OCI-LY3 (cell line): ENCODE data around the gene PID1.
A peak's percentile ranks its signal among the peaks of the same experiment; 100 is the strongest.

Source experiments
- H2AFZ ChIP-seq: fragments of 200-600, 300-600 bp; shearing (Covaris generic); 2 replicates; pipeline ENCODE4 v1.6.0; 2014; ENCODE audit warnings: antibody characterized with exemption, low read depth, low read length
- H3K27ac ChIP-seq: fragments of 200-600, 300-600 bp; sonication (generic); 2 replicates; pipeline ENCODE4 v1.5.1; 2014; ENCODE audit warnings: mild to moderate bottlenecking, low read length, moderate library complexity, mixed read lengths
- H3K27me3 ChIP-seq: fragments of 200-600, 300-600 bp; sonication (generic); 2 replicates; pipeline ENCODE4 v1.6.1; 2014; ENCODE audit warnings: low read depth, low read length, mixed read lengths
- H3K36me3 ChIP-seq: fragments of 200-600, 300-600 bp; sonication (generic); replicated peaks from 2 replicates; pipeline ENCODE3; 2014; ENCODE audit warnings: low read depth, low read length, mixed read lengths
- H3K4me1 ChIP-seq: fragments of 300-600, 200-600 bp; sonication (generic); 2 replicates; pipeline ENCODE4 v1.6.1; 2014; ENCODE audit warnings: low read length, mixed read lengths
- H3K4me2 ChIP-seq: fragments of 200-600, 300-600 bp; sonication (generic); 2 replicates; pipeline ENCODE4 v1.6.1; 2014; ENCODE audit warnings: low read length, mixed read lengths
- H3K4me3 ChIP-seq: fragments of 300-600, 200-600 bp; sonication (generic); 2 replicates; pipeline ENCODE4 v1.5.1; 2014; ENCODE audit warnings: antibody characterized with exemption, mild to moderate bottlenecking, low read length, moderate library complexity
- H3K79me2 ChIP-seq: fragments of 300-600, 200-600 bp; shearing (Covaris generic); 2 replicates; pipeline ENCODE4 v1.6.1; 2014; ENCODE audit warnings: mild to moderate bottlenecking, low read length, mixed read lengths
- H3K9ac ChIP-seq: fragments of 300-600, 200-600 bp; shearing (Covaris generic); 2 replicates; pipeline ENCODE4 v1.6.0; 2014; ENCODE audit warnings: mild to moderate bottlenecking, low read length, moderate library complexity
- H3K9me3 ChIP-seq: fragments of 200-600, 300-600 bp; shearing (Covaris generic); 2 replicates; pipeline ENCODE4 v1.6.1; 2014; ENCODE audit warnings: low read length, mixed read lengths; ENCODE audit not compliant: insufficient read depth
- H4K20me1 ChIP-seq: fragments of 200-600, 300-600 bp; sonication (generic); 2 replicates; pipeline ENCODE4 v1.6.1; 2016; ENCODE audit warnings: low read length, mixed read lengths; ENCODE audit not compliant: insufficient read depth
- CTCF ChIP-seq: fragments of 200-600, 300-600 bp; sonication (generic); IDR thresholded peaks from 2 replicates; pipeline ENCODE4 v1.5.1; 2014; ENCODE audit warnings: antibody characterized with exemption, low read length, low read depth
- EZH2phosphoT487 ChIP-seq: fragments of 200-600 bp; shearing (Covaris generic); IDR thresholded peaks from 2 replicates; pipeline ENCODE4 v1.6.1; 2018; ENCODE audit warnings: antibody characterized with exemption, mixed run types, low read depth

The PID1 gene

GRCh38 chr2:229267080-229267479, 4.0 kb downstream of the PID1 start:
- Histone ChIP-seq H3K4me2 (0 out of 2 replicates have a peak overlapping the region, but pooled peaks have one; percentile 2), H3K9ac (no peak overlapping the region), H3K4me3 (no peak overlapping the region), H2AFZ (no peak overlapping the region), H3K27ac (no peak overlapping the region), H3K27me3 (no peaks in the 10 kb centered on the region), H3K36me3 (no peaks in the 10 kb centered on the region), H3K4me1 (no peaks in the 10 kb centered on the region), H3K79me2 (no peaks in the 10 kb centered on the region), H3K9me3 (no peaks in the 10 kb centered on the region), H4K20me1 (no peaks in the 10 kb centered on the region)
- TF ChIP-seq CTCF: no peak
- TF ChIP-seq EZH2phosphoT487: no peak

GRCh38 chr2:229265727-229266126, 5.4 kb downstream of the PID1 start:
- TF ChIP-seq EZH2phosphoT487: no peak
- Histone ChIP-seq H3K4me3 (no peak overlapping the region), H3K9me3 (no peaks in the 10 kb centered on the region), H4K20me1 (no peaks in the 10 kb centered on the region), H3K4me1 (no peaks in the 10 kb centered on the region), H3K36me3 (no peaks in the 10 kb centered on the region), H2AFZ (no peak overlapping the region), H3K27me3 (no peaks in the 10 kb centered on the region), H3K4me2 (no peak overlapping the region), H3K9ac (no peak overlapping the region), H3K27ac (no peak overlapping the region), H3K79me2 (no peaks in the 10 kb centered on the region)

- Histone ChIP-seq H3K36me3 (no peaks in the 10 kb centered on the region), H4K20me1 (no peaks in the 10 kb centered on the region), H3K4me2 (no peak overlapping the region), H3K79me2 (no peaks in the 10 kb centered on the region), H3K9ac (no peak overlapping the region), H3K9me3 (no peaks in the 10 kb centered on the region), H3K4me3 (no peak overlapping the region), H3K4me1 (no peaks in the 10 kb centered on the region), H3K27ac (no peak overlapping the region), H3K27me3 (no peaks in the 10 kb centered on the region), H2AFZ (no peak overlapping the region)
- TF ChIP-seq CTCF (no peak), EZH2phosphoT487 (no peak)
Observed at GRCh38 chr2:229261599-229261998, 9.5 kb downstream of the PID1 start.

GRCh38 chr2:229261076-229261475, 10.0 kb downstream of the PID1 start:
- no peaks in the 10 kb centered on the region for H3K4me1 ChIP-seq
- TF ChIP-seq EZH2phosphoT487 (no peak), CTCF (no peak)
- H3K9ac ChIP-seq: no peak overlapping the region
- H3K36me3 ChIP-seq: no peaks in the 10 kb centered on the region
- no peaks in the 10 kb centered on the region for H3K79me2 ChIP-seq
- H3K4me3 ChIP-seq: no peak overlapping the region
- no peaks in the 10 kb centered on the region for H4K20me1 ChIP-seq
- no peaks in the 10 kb centered on the region for H3K9me3 ChIP-seq
- no peak overlapping the region for H3K27ac ChIP-seq
- H3K4me2 ChIP-seq: no peak overlapping the region
- no peak overlapping the region for H2AFZ ChIP-seq
- no peaks in the 10 kb centered on the region for H3K27me3 ChIP-seq

GRCh38 chr2:229257985-229258384, 13.1 kb downstream of the PID1 start:
- Histone ChIP-seq H2AFZ (no peak overlapping the region), H3K4me1 (no peaks in the 10 kb centered on the region), H3K9me3 (no peaks in the 10 kb centered on the region), H3K9ac (no peak overlapping the region), H3K36me3 (no peaks in the 10 kb centered on the region), H4K20me1 (no peaks in the 10 kb centered on the region), H3K4me2 (no peak overlapping the region), H3K27ac (no peak overlapping the region), H3K27me3 (no peaks in the 10 kb centered on the region), H3K4me3 (no peak overlapping the region), H3K79me2 (no peaks in the 10 kb centered on the region)
- TF ChIP-seq EZH2phosphoT487: no peak
- TF ChIP-seq CTCF: no peak
